Glomerular endothelial cell (primary cell): ENCODE results near the gene NRAP. TPM values are rescaled to one million over a fixed set of nuclear protein-coding genes. Genes with fewer than 3 reads are reported as not detected.

ENCODE experiments used
- DNase-seq: peaks from one replicate; pipeline ENCODE4 v3.0.0-alpha.2; 2011; ENCODE audit warnings: low read depth, low spot score; ENCODE audit errors: extremely low read depth
- total RNA-seq: library from RNA; depleted of rRNA; stranded (reverse); fragments of >200 nt; gene quantifications from 2 replicates; pipeline ENCODE4 v1.2.3, GENCODE V29; 2015

The NRAP gene
- total RNA-seq, 1 donor from 2014 or later = not detected

- DNase-seq = no peak
Measured at GRCh38 chr10:113613427-113613826, 50.4 kb downstream of the NRAP start.

GRCh38 chr10:113612154-113612553 is 51.7 kb downstream of the NRAP start:
- no peak for DNase-seq

- DNase-seq = no peak
Measured at GRCh38 chr10:113610631-113611601, 52.9 kb downstream of the NRAP start.

GRCh38 chr10:113609704-113610108 is 54.1 kb downstream of the NRAP start:
- no peak for DNase-seq

GRCh38 chr10:113605268-113605978 is 58.4 kb downstream of the NRAP start:
- no peak for DNase-seq

- no peak for DNase-seq
Measured at GRCh38 chr10:113604572-113604971, 59.3 kb downstream of the NRAP start.

- DNase-seq = no peak
Measured at GRCh38 chr10:113603057-113603777, 60.6 kb downstream of the NRAP start.

GRCh38 chr10:113600569-113600968 is 63.3 kb downstream of the NRAP start:
- no peak for DNase-seq

- DNase-seq = no peak
Measured at GRCh38 chr10:113594652-113595051, 69.2 kb downstream of the NRAP start.

- DNase-seq = no peak
Measured at GRCh38 chr10:113592380-113592779, 71.5 kb downstream of the NRAP start.

- no peak for DNase-seq
Measured at GRCh38 chr10:113590581-113590980, 73.3 kb downstream of the NRAP start.

- DNase-seq = no peak
Measured at GRCh38 chr10:113589201-113589770, 74.6 kb downstream of the NRAP start.

GRCh38 chr10:113585949-113586348 is 77.9 kb downstream of the NRAP start:
- no peak for DNase-seq

GRCh38 chr10:113583571-113583970 is 80.3 kb downstream of the NRAP start:
- no peak for DNase-seq

- DNase-seq = no peak
Measured at GRCh38 chr10:113581092-113581491, 82.7 kb downstream of the NRAP start.

GRCh38 chr10:113578773-113579172 is 85.1 kb downstream of the NRAP start:
- DNase-seq = no peak

GRCh38 chr10:113576852-113577251 is 87.0 kb downstream of the NRAP start:
- no peak for DNase-seq

GRCh38 chr10:113573368-113573767 is 90.5 kb downstream of the NRAP start:
- DNase-seq = no peak

- no peak for DNase-seq
Measured at GRCh38 chr10:113572520-113573290, 91.1 kb downstream of the NRAP start.

GRCh38 chr10:113569576-113569975 is 94.3 kb downstream of the NRAP start:
- no peak for DNase-seq
